ENCODE data around the gene LINGO4. TPM values are rescaled to one million over a fixed set of nuclear protein-coding genes. Genes with fewer than 3 reads are reported as not detected.
"Not testable (repeated sequence)": the region's sequence is repeated elsewhere in the genome, so short reads cannot be mapped to it uniquely, and the experiment has no call there.

The LINGO4 gene
- total RNA-seq, 1 donor from 2014 or later: not detected

DNA sequence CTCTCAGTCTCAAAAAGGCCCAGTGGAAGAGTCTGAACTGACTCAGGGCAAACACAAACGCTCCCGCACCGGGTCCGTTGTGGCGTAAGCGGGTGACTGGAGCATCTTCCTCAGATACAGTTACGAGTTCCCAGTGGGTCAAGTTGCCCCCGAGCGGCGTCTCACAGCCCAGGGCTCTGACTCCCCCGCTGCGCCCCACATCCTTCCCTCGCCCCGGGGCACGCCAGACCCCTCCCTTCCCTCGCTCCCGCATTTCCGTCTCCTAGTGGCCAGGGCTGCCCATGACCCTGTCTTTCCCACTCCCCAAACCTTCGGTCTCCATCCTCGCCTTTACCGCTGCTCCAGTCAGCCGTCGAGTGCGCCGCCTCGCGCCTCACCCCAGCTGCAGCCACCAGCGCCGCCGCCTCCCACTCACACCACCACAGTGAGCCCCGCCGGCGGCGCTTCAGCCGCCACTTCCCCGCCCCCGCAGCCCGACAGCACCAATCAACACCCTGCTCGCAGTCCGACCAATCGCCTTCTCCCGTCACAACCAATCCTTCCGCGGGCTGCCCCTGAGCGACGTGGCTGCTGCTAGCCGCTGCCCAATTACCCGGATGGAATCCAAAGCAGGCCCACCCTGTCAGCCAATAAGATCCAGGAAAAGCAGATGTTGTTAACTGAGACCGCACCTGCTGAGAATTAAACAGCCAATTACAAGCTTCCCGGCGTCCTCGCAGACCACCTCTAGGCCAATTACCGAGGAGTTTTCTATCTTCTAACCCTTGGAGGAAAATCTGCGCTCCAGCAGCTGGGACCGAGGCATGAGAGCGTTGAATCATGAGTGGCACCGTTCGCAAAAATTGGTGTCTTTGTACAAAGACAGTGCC, 14.9 kb downstream of the LINGO4 start, which contains the start of gene TDRKH:
Gene TDRKH (minus strand): TSS at position 430 of the 869 bp plus-strand sequence. CDS start 7,478 bp downstream, outside the sequence.
- peak; percentile 95 for FAIRE-seq

DNA sequence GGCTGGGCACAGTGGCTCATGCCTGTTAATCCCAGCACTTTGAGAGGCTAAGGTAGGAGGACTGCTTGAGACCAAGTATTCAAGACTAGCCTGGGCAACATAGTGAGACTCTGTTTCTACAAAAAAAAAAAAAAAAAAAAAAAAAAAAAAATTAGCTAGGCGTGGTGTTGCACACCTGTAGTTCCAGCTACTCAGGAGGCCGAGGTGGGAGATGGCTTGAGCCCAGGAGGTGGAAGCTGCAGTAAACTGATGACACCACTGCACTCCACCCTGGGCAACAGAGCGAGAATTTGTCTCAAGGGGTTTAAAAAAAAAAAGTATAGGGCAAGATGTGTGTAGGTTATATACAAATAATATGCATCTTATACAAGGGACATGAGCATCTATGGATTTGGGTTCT, 17.5 kb downstream of the LINGO4 start:
- no peak for DNase-seq (ENCODE audit: low spot score in 2 of 2)
- no peak for FAIRE-seq

More for the DNA sequence above, 14.9 kb downstream of the LINGO4 start, which contains the start of gene TDRKH:
- DNase-seq (ENCODE audit: low spot score in 2 of 2): peak; percentile 93 to 97

- FAIRE-seq (no peak), DNase-seq (ENCODE audit: low spot score in 2 of 2) (no peak)
Observed at GRCh38 chr1:151783796-151784195, 21.4 kb downstream of the LINGO4 start.

- no peak for FAIRE-seq
- DNase-seq (ENCODE audit: low spot score in 2 of 2): no peak
Observed at GRCh38 chr1:151782741-151783140, 22.5 kb downstream of the LINGO4 start.

GRCh38 chr1:151782026-151782425, 23.2 kb downstream of the LINGO4 start:
- not testable (repeated sequence) for DNase-seq (ENCODE audit: low spot score in 2 of 2); FAIRE-seq

DNA sequence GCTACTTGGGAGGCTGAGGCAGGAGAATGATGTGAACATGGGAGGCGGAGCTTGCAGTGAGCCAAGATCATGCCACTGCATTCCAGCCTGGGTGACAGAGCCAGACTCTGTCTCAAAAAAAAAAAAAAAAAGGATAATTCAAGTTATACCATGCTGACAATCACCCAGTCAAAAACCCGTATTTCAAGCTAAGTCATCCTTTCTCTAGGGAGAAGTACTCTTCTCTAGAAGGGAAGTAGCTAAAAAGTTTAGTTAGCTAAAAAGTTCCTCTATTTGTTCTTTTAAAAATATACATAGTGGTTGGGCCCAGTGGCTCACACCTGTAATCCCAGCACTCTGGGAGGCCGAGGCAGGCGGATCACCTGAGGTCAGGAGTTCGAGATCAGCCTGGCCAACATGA, 24.5 kb downstream of the LINGO4 start:
- not testable (repeated sequence) for FAIRE-seq; DNase-seq (ENCODE audit: low spot score in 2 of 2)

- FAIRE-seq (no peak), DNase-seq (ENCODE audit: low spot score in 2 of 2) (no peak)
Observed at GRCh38 chr1:151779852-151780251, 25.4 kb downstream of the LINGO4 start.

DNA sequence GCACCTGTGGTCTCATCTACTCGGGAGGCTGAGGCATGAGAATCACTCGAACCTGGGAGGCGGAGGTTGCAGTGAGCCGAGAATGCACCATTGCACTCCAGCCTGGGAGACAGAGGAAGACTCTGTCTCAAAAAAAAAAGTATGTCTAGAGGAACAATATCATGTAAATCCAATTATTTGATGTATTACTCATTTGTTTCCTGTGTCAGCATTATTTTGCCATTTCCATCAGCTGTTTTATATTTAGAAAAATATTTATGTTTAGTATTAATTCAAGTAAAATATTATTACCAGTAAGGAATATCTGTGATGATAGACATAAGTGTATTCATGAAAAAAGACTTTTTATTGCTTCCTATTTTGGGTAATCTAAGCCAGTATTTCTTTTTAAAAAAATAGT, 27.9 kb downstream of the LINGO4 start:
- DNase-seq (ENCODE audit: low spot score in 2 of 2) (no peak), FAIRE-seq (peak; percentile 34)

DNA sequence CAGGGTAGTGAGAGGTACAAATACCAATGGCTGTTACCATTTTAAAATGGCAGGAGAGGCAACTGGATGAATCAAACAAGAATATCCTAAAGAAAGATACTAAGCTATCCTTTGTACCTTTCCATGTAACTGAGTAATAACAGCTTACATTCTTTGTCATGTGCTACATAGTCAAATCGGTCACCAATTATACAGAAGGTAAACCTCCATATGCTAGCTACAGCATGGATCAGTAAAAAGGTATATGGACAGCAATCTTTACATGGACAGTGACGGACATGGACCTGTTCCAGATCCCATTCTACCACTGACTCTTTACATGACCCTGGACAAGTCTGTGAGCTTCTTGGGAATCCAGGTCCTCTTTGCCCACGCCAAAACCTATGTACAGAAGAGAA, 28.6 kb downstream of the LINGO4 start:
- no peak for FAIRE-seq
- DNase-seq (ENCODE audit: low spot score in 2 of 2): no peak

- FAIRE-seq: no peak
- no peak for DNase-seq (ENCODE audit: low spot score in 2 of 2)
Observed at GRCh38 chr1:151775894-151776664, 29.1 kb downstream of the LINGO4 start.

DNA sequence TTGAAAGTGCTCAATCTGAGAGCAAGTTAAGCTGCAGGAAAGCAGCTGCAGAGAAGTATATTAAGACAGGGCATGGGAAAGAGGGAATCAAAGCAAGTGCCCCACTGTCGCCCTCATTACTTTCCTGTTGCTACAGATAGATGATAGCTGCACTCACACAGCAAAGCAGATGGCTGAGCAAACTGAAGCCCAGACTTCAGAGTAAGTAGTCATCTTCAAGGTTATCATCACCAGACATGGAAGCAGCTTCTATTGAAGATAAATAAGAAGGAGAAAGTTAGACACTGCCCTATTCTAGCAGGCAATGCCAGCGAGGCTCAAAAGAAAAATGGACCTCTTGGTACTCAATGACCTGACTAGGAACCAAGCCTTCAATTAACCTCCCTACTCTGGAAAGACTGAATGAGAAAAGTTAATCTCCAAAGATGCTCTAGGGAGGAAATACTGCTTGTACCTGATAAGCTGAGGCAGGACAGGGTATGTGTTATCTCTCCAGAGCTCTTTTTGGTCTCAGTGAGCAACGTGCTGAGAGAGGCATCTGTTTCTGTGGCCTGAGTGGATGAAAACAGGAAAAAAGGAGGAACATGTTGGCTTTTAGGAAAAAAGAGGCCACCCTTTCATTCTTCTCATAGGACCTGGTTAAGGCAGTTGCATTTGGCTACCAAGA, 30.8 kb downstream of the LINGO4 start:
- FAIRE-seq (no peak), DNase-seq (ENCODE audit: low spot score in 2 of 2) (no peak)

- no peak for DNase-seq (ENCODE audit: low spot score in 2 of 2)
- no peak for FAIRE-seq
Observed at GRCh38 chr1:151773702-151774101, 31.5 kb downstream of the LINGO4 start.

- FAIRE-seq; DNase-seq (ENCODE audit: low spot score in 2 of 2): not testable (repeated sequence)
Observed at GRCh38 chr1:151769270-151769669, 35.9 kb downstream of the LINGO4 start.

GRCh38 chr1:151768351-151769066, 36.7 kb downstream of the LINGO4 start:
- not testable (repeated sequence) for FAIRE-seq; DNase-seq (ENCODE audit: low spot score in 2 of 2)

DNA sequence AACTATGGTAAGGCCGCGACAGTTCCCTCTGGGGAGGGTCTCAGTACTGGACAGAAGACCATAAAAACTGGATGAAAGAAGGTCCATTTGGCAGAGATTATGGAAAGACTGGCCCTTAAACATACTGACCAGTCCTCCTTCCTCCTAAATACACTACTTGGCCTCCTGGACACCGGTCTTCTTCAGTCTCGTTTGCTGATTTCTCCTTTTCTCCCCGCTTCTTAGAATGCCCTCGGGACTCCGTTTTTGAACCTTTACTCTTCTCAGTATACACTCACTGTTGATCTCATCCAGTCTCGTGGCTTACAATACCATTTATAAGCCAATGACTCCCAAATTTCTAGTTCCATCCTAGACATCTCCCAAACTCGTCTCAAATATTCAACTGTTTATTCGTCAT, 41.2 kb downstream of the LINGO4 start:
- no peak for FAIRE-seq

DNA sequence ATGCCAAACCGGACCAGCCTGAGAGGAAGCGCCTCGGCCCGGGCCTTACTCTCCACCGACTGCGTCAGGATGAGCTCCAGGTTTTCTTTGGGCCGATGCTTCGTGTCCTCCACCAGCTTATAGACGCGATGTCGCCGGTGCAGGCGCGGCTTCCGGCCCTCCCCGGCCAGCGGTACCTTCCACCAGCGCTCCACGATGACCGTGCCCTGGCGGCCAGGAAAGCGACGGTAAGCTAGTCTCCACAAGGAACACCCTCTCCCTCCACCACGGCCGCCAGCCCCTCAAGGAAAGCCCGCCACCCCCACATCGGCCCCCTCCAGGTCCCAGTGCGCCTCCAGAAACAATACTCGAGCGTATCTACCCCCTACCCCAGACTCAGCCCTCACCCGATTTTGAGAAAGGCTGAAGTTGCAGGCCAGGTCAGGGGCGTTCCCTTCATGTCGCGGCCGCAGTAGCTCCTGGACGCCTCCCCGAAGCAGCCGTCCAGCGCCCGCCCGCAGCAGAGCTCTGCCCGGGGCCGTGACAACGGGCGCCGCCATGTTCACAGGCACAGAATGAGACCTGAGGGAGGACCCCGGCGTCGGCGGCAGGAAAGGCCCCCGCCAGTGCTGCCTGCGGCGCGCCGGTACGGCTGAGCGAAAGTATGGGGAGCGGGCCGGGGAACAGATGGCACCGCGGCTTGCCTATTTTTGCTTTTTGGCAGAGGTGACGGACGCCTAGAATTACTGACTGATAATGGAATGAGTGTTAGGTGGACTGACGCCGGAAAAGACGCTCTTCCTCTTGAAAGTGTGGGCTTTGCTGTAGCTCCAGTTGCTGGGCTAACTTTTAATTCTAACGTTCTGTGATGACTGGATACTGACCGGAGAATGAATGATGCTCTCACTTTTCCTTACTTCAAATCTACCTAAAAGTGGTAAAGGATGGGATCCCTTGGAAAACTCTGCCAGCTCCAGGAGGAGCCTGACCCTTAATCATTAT, 42.0 kb downstream of the LINGO4 start, which contains the start of gene MRPL9:
Gene MRPL9 (minus strand): TSS at position 556 of the 981 bp plus-strand sequence. CDS start 17 bp downstream, at position 539.
- FAIRE-seq (no peak), DNase-seq (ENCODE audit: low spot score in 2 of 2) (peak; percentile 79 to 84)

More for the DNA sequence above, 41.2 kb downstream of the LINGO4 start:
- no peak for DNase-seq (ENCODE audit: low spot score in 2 of 2)

DNA sequence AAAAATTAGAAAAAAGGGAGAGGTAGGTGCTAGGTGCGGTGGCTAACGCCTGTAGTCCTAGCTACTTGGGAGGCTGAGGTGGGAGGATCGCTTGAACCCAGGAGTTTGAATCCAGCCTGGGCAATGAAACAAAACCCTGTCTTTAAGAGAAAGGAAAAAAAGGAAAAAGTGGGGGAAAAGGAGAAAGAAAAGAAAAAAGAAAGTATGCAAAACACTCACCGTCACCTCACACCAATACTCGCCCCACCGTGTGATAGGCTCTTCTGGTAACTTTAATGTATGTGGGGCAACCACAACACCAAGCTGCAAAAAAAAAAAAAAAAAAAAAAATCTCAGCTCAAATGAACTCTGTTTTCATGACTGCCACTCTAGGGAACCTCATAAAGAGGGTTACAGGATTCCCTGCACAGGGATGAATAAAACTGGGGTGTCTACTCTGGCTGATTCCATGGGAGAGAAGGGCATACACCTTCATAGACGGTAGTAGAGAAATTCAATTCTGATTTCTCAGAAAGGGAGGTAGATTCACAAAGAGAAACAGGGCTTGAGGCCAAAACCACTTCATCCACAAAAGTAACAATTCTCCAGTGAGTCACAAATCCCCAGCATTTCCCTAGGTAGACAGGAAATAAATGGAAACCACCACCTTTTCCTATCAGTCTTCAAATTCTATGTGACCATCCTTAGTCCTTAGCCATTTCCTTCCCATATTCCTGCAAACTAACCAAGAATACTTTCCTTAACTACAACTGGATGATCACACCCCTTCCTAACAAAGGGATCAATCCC, 44.4 kb downstream of the LINGO4 start:
- no peak for FAIRE-seq
- no peak for DNase-seq (ENCODE audit: low spot score in 2 of 2)

GRCh38 chr1:151759241-151759640, 46.0 kb downstream of the LINGO4 start:
- DNase-seq (ENCODE audit: low spot score in 2 of 2) (no peak), FAIRE-seq (no peak)
